GM13976 (cell line): ENCODE results near the gene GLI3.

Source experiments
- DNase-seq: peaks from one replicate; pipeline ENCODE4 v3.0.0; 2012; ENCODE audit warnings: low spot score
- CTCF ChIP-seq: IDR thresholded peaks from 2 replicates; pipeline ENCODE4 v1.5.1; 2012; ENCODE audit warnings: borderline replicate concordance, mild to moderate bottlenecking; ENCODE audit not compliant: insufficient read depth; ENCODE audit errors: extremely low read depth, missing control alignments, control extremely low read depth
- in situ Hi-C: fragments of 300-500 bp; cut with MboI; formaldehyde crosslinking; loops from one replicate; pipeline ENCODE4 v1.12.0; 2022; ENCODE audit warnings: low sequenced_read_pairs, mixed read lengths, inconsistent platforms; ENCODE audit not compliant: unreplicated experiment

GLI3 gene

DNA sequence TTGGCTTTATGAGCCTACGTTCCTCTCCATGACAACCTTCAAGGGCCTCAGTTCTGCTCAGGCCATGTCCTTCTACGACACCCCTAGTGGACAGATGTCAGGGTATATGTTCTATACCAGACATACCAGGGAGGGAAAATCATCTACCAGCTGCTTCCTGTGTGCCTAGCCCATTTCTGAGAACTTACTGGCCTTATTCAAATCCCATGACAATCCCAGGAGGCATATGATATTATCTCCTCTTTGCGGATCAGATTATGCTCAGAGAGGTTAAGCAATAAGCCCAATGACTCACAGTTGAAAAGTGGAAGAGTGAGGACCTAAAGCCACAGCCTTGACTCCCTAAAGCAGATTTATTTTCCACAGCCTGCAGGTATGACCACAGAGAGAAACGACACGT is 139.3 kb downstream of the GLI3 start:
- TF ChIP-seq CTCF = no peak
- no peak for DNase-seq
- in situ Hi-C loops = no loop called here

- no peak for DNase-seq
- in situ Hi-C loops = no loop called here
- TF ChIP-seq CTCF = no peak
These were observed 140.1 kb downstream of the GLI3 start for GRCh38 chr7:42096681-42097561.

- no peak for DNase-seq
- in situ Hi-C loops = no loop called here
- TF ChIP-seq CTCF = no peak
These were observed 140.7 kb downstream of the GLI3 start for GRCh38 chr7:42096268-42096667.

DNA sequence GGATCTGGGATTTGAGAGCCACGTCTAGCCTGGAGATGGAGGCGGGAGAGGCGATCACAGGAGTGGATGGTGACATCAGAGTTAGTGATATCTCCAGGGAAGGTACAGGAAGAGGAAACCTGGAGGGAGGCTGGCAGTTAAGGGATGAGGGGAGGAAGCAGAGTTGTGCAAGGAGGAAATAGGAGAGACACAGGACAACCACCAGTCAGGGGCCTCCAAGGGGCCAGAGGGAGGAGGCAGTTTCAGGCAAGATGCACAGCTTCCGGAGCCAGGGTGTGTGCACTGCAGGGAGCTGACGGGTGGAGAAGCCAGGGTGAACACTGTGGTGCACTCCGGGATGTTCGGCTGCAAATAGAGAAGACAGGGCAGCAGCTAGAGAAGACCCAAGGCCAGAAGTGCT is 141.2 kb downstream of the GLI3 start:
- TF ChIP-seq CTCF = no peak
- in situ Hi-C loops = no loop called here
- no peak for DNase-seq

DNA sequence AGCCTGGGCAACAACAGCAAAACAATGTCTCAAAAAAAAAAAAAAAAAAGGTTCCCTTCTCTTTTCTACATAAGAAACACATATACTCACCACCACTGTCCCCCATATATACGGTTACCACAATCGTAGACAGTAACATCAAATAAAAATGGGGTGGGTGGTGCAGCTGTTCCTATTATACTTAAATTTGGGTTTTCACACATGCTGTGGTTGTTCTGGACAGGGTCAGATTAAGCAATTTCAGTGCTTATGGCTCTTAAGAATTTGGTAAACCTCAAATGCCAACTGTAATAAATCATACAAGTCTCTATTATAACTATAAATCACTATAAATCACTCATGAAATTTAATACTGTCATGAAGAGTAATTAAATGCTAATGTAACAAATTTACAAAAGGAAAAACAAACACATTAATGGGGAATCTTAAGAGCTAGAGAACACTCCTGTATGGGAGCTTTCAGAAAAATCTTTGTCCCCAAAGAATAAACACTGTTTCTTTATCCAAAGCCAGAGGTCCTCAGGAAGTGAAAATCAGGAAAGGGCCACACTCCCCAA is 143.6 kb downstream of the GLI3 start:
- in situ Hi-C loops = no loop called here
- DNase-seq = no peak
- no peak for TF ChIP-seq CTCF

DNA sequence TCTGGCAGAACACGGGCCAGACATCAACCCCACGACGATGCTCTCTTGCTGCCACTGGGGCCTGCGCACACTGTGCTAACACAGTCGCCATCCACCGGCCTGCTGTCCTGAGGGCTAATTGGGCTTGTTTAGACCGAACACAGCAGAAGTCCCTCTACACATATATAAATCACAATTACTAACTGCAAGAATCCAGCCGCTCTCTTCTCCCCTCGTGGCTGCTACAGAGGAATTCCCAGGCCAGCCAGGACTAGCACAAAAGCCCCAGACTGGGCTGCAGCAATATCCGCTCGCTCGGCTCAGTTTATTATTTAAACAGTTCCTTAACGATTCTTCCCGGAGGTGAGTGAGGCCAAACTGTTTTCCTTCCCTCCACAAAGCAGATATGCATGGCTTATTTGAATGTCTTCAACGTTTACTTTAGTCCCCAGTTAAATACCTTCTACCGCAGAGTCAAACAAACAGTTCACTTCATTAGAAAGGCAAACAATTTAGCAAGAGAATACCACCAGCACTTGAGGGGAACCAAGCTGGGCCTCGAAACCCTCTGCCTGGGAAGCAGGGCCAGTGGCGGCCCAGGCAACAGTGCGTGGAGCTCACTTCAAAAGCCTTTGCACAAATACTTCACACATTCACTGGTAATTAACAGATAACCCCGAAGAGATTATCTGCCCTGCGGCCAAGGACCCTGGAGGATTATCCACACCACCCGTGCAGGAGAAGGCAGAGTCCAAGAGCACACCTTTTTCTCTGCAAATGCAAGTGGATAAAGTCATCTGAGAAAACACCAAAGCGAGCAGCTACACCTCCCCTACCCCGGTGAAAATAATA is 145.3 kb downstream of the GLI3 start:
- no peak for DNase-seq
- TF ChIP-seq CTCF = no peak
- in situ Hi-C loops = no loop called here
